WTC11 (cell line): ENCODE data around the gene MIER1. TPM values are rescaled to one million over a fixed set of nuclear protein-coding genes. Genes with fewer than 3 reads are reported as not detected.
A peak's percentile ranks its signal among the peaks of the same experiment; 100 is the strongest.

Experiments used
- ATAC-seq: fragments of 200-7000 bp; cut with Tn5 transposase; 2 replicates; pipeline ENCODE4 v1.10.0; 2021; ENCODE audit warnings: mild to moderate bottlenecking, moderate library complexity
- CTCF ChIA-PET: fragments of 300-600 bp; sonication (Branson Sonifier 250); formaldehyde crosslinking; loops from one replicate; lab custom pipeline; 2021; ENCODE audit warnings: antibody characterized with exemption; lab: Charles Lee
- POLR2A ChIA-PET: fragments of 350-600 bp; sonication (Branson Sonifier 250); formaldehyde crosslinking; loops from one replicate; lab custom pipeline; 2021; ENCODE audit warnings: antibody characterized with exemption; lab: Charles Lee
- DNase-seq: peaks from one replicate; pipeline ENCODE4 v3.0.0; 2021; ENCODE audit warnings: low spot score
- H3K27ac Mint-ChIP-seq: 2 replicates; pipeline ENCODE4 v1.8.0; 2021; ENCODE audit warnings: mixed read lengths
- H3K27me3 Mint-ChIP-seq: 2 replicates; pipeline ENCODE4 v1.8.0; 2021; ENCODE audit warnings: low read depth, mild to moderate bottlenecking, moderate library complexity, mixed read lengths
- H3K36me3 Mint-ChIP-seq: 2 replicates; pipeline ENCODE4 v1.8.0; 2021; ENCODE audit warnings: mixed read lengths
- H3K4me1 Mint-ChIP-seq: 2 replicates; pipeline ENCODE4 v1.8.0; 2022; ENCODE audit warnings: mixed read lengths
- H3K4me3 Mint-ChIP-seq: 2 replicates; pipeline ENCODE4 v1.8.0; 2021; ENCODE audit warnings: mild to moderate bottlenecking, moderate library complexity, mixed read lengths
- H3K9me3 Mint-ChIP-seq: 2 replicates; pipeline ENCODE4 v1.8.0; 2021; ENCODE audit warnings: mixed read lengths
- ELF4 ChIP-seq: sonication (generic); formaldehyde crosslinking; IDR thresholded peaks from 2 replicates; pipeline ENCODE4 v1.8.1; 2022; ENCODE audit warnings: low read depth, mild to moderate bottlenecking, moderate library complexity, missing genetic modification reagents
- ESRRA ChIP-seq: sonication (generic); formaldehyde crosslinking; IDR thresholded peaks from 2 replicates; pipeline ENCODE4 v1.8.1; 2022; ENCODE audit warnings: mild to moderate bottlenecking, missing genetic modification reagents, borderline replicate concordance
- ETV6 ChIP-seq: sonication (generic); formaldehyde crosslinking; IDR thresholded peaks from 2 replicates; pipeline ENCODE4 v1.8.1; 2022; ENCODE audit warnings: mild to moderate bottlenecking, missing genetic modification reagents
- FOXP1 ChIP-seq: sonication (generic); formaldehyde crosslinking; IDR thresholded peaks from 2 replicates; pipeline ENCODE4 v1.8.0; 2022; ENCODE audit warnings: missing genetic modification reagents, mild to moderate bottlenecking, moderate library complexity, borderline replicate concordance
- GRHL2 ChIP-seq: fragments of 250-450 bp; sonication (Bioruptor Pico); IDR thresholded peaks from 2 replicates; pipeline ENCODE4 v1.8.0; 2022; ENCODE audit warnings: mild to moderate bottlenecking, moderate library complexity; ENCODE audit not compliant: insufficient replicate concordance, severe bottlenecking
- NFATC4 ChIP-seq: fragments of 250-450 bp; sonication (Bioruptor Pico); IDR thresholded peaks from 2 replicates; pipeline ENCODE4 v1.9.0; 2021; ENCODE audit warnings: mild to moderate bottlenecking
- NFE2L1 ChIP-seq: sonication (generic); formaldehyde crosslinking; IDR thresholded peaks from 2 replicates; pipeline ENCODE4 v1.8.1; 2023; ENCODE audit warnings: missing genetic modification reagents
- SMAD4 ChIP-seq: sonication (generic); formaldehyde crosslinking; IDR thresholded peaks from 2 replicates; pipeline ENCODE4 v1.8.0; 2022; ENCODE audit warnings: mild to moderate bottlenecking, missing genetic modification reagents
- TEAD1 ChIP-seq: sonication (generic); formaldehyde crosslinking; IDR thresholded peaks from 2 replicates; pipeline ENCODE4 v1.8.0; 2022; ENCODE audit warnings: mild to moderate bottlenecking, missing genetic modification reagents
- TP53 ChIP-seq: sonication (generic); formaldehyde crosslinking; IDR thresholded peaks from 2 replicates; pipeline ENCODE4 v1.8.1; 2023; ENCODE audit warnings: mild to moderate bottlenecking, missing genetic modification reagents
- ZNF423 ChIP-seq: fragments of 250-450 bp; sonication (Bioruptor Pico); IDR thresholded peaks from 2 replicates; pipeline ENCODE4 v2.1.2; 2022; ENCODE audit warnings: mild to moderate bottlenecking, moderate library complexity
- total RNA-seq: library from RNA; stranded (reverse); gene quantifications from 3 replicates; pipeline ENCODE4 v1.2.3, GENCODE V29; 2021
- TF ChIP-seq, protein P1 (sequence below): fragments of 250-450 bp; sonication (Bioruptor Pico); IDR thresholded peaks from 2 replicates; pipeline ENCODE4 v1.9.0; 2021; ENCODE audit warnings: mild to moderate bottlenecking, borderline replicate concordance
- TF ChIP-seq, protein P2 (sequence below): sonication (generic); formaldehyde crosslinking; IDR thresholded peaks from 2 replicates; pipeline ENCODE4 v1.8.0; 2022; ENCODE audit warnings: mild to moderate bottlenecking, missing genetic modification reagents
- TF ChIP-seq, protein P3 (sequence below): sonication (generic); formaldehyde crosslinking; conservative IDR thresholded peaks from 2 replicates; pipeline ENCODE4 v1.8.1; 2022; ENCODE audit warnings: mild to moderate bottlenecking, missing genetic modification reagents
- TF ChIP-seq, protein P4 (sequence below): sonication (generic); formaldehyde crosslinking; IDR thresholded peaks from 2 replicates; pipeline ENCODE4 v1.8.0; 2023; ENCODE audit warnings: mild to moderate bottlenecking, missing genetic modification reagents
- TF ChIP-seq, protein P5 (sequence below): fragments of 250-450 bp; sonication (Bioruptor Pico); IDR thresholded peaks from 2 replicates; pipeline ENCODE4 v1.9.0; 2021; ENCODE audit warnings: moderate library complexity, mild to moderate bottlenecking, inconsistent platforms, borderline replicate concordance
- TF ChIP-seq, protein P6 (sequence below): sonication (generic); formaldehyde crosslinking; IDR thresholded peaks from 2 replicates; pipeline ENCODE4 v1.8.1; 2022; ENCODE audit warnings: low read depth, missing genetic modification reagents, borderline replicate concordance

The MIER1 gene
- total RNA-seq, 1 experiment from 2014 or later, result 31.0 TPM

DNA sequence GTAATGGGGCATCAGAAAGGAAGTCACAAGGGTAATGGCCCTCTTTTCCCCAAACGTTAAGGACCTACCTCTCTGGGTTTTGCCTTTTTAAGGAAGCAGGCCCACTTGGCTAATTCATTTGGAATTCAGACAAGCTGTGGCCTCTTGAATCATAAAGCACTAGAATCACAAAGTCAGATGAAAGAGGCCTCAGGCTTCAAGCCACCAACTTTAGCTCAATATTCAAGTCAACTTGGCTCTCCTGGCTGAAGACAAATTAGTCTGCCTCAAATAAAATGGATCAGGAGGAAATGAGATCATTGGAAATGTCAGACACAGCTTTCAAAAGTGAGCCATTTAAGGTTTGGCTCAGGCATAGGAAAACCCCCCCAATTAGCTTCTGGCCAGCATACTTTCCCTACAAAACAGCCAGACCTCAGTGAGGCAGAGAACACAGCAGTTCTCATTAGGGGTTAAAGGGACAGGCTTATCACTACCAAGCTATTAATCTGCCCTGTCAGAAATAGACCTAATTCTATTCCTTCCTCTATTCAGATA lies 94.9 kb downstream of the MIER1 start:
- DNase-seq (no peak), ATAC-seq (peak; percentile 85)
- Mint-ChIP-seq H3K4me1 (peaks cover 29% of the 10 kb centered on the region), H3K27me3 (peaks cover 25% of the 10 kb centered on the region), H3K4me3 (no peak overlapping the region), H3K9me3 (no peaks in the 10 kb centered on the region), H3K36me3 (no peaks in the 10 kb centered on the region), H3K27ac (peak overlapping the region; percentile 30; the same call in 1 of the 2 replicates)
- TF ChIP-seq TP53, result no peak
- TF ChIP-seq, protein P1, sequence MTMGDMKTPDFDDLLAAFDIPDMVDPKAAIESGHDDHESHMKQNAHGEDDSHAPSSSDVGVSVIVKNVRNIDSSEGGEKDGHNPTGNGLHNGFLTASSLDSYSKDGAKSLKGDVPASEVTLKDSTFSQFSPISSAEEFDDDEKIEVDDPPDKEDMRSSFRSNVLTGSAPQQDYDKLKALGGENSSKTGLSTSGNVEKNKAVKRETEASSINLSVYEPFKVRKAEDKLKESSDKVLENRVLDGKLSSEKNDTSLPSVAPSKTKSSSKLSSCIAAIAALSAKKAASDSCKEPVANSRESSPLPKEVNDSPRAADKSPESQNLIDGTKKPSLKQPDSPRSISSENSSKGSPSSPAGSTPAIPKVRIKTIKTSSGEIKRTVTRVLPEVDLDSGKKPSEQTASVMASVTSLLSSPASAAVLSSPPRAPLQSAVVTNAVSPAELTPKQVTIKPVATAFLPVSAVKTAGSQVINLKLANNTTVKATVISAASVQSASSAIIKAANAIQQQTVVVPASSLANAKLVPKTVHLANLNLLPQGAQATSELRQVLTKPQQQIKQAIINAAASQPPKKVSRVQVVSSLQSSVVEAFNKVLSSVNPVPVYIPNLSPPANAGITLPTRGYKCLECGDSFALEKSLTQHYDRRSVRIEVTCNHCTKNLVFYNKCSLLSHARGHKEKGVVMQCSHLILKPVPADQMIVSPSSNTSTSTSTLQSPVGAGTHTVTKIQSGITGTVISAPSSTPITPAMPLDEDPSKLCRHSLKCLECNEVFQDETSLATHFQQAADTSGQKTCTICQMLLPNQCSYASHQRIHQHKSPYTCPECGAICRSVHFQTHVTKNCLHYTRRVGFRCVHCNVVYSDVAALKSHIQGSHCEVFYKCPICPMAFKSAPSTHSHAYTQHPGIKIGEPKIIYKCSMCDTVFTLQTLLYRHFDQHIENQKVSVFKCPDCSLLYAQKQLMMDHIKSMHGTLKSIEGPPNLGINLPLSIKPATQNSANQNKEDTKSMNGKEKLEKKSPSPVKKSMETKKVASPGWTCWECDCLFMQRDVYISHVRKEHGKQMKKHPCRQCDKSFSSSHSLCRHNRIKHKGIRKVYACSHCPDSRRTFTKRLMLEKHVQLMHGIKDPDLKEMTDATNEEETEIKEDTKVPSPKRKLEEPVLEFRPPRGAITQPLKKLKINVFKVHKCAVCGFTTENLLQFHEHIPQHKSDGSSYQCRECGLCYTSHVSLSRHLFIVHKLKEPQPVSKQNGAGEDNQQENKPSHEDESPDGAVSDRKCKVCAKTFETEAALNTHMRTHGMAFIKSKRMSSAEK (CRISPR knock-in tag), result no peak
- no peak for TF ChIP-seq GRHL2 (CRISPR knock-in tag)
- no peak for TF ChIP-seq FOXP1
- no peak for TF ChIP-seq TEAD1
- TF ChIP-seq ETV6 (CRISPR knock-in tag), result no peak
- ChIA-PET POLR2A (interaction anchor here (0.9 to 1.1 kb wide), 2 partner anchors 34 to 130 kb away, joined by 3 read pairs; partner anchors contain the start of gene SLC35D1), CTCF (interaction anchor here (1.5 to 2.4 kb wide), 4 partner anchors 24 to 192 kb away, joined by 4 to 13 read pairs (median 10); no protein-coding TSS in a partner anchor)

DNA sequence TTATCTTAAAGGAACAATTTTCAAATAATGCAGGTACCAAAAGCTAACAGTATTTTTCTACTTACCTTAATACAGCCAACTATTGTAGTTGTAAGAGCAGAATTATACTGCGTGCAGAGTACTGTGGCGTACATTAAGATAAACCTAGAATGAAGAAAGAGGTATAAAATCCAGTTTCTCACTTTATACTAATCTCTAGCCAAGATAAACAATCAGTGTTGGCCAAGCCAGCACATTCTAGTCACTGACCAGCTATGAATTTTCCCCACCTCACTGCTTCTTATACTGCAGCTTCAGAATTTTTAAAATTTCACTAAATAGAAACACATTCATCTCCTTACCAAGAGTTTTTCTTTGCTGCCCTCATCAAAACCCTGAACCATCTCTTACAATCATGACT lies 95.5 kb downstream of the MIER1 start:
- ATAC-seq (no peak), DNase-seq (no peak)
- ChIA-PET POLR2A (interaction anchor here (0.9 kb wide), 1 partner anchor 33 kb away, joined by 3 read pairs; the partner anchor contains the start of gene SLC35D1), CTCF (interaction anchor here (1.9 to 2.4 kb wide), 3 partner anchors 24 to 191 kb away, joined by 8 to 13 read pairs (median 12); no protein-coding TSS in a partner anchor)
- Mint-ChIP-seq H3K27me3 (peaks cover 25% of the 10 kb centered on the region), H3K9me3 (no peaks in the 10 kb centered on the region), H3K4me1 (peaks cover 29% of the 10 kb centered on the region), H3K4me3 (no peak overlapping the region), H3K36me3 (no peaks in the 10 kb centered on the region), H3K27ac (no peak overlapping the region)
- TF ChIP-seq NFE2L1 (CRISPR knock-in tag) (no peak), SMAD4 (no peak), ZNF423 (no peak), ELF4 (no peak), TEAD1 (no peak), ETV6 (CRISPR knock-in tag) (no peak), NFATC4 (CRISPR knock-in tag) (no peak), ESRRA (CRISPR knock-in tag) (no peak)
- TF ChIP-seq, protein P2, sequence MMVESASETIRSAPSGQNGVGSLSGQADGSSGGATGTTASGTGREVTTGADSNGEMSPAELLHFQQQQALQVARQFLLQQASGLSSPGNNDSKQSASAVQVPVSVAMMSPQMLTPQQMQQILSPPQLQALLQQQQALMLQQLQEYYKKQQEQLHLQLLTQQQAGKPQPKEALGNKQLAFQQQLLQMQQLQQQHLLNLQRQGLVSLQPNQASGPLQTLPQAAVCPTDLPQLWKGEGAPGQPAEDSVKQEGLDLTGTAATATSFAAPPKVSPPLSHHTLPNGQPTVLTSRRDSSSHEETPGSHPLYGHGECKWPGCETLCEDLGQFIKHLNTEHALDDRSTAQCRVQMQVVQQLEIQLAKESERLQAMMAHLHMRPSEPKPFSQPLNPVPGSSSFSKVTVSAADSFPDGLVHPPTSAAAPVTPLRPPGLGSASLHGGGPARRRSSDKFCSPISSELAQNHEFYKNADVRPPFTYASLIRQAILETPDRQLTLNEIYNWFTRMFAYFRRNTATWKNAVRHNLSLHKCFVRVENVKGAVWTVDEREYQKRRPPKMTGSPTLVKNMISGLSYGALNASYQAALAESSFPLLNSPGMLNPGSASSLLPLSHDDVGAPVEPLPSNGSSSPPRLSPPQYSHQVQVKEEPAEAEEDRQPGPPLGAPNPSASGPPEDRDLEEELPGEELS (CRISPR knock-in tag), result no peak
- TF ChIP-seq, protein P3, sequence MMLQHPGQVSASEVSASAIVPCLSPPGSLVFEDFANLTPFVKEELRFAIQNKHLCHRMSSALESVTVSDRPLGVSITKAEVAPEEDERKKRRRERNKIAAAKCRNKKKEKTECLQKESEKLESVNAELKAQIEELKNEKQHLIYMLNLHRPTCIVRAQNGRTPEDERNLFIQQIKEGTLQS, result no peak
- TF ChIP-seq, protein P1 (CRISPR knock-in tag), result no peak
- TF ChIP-seq, protein P4, sequence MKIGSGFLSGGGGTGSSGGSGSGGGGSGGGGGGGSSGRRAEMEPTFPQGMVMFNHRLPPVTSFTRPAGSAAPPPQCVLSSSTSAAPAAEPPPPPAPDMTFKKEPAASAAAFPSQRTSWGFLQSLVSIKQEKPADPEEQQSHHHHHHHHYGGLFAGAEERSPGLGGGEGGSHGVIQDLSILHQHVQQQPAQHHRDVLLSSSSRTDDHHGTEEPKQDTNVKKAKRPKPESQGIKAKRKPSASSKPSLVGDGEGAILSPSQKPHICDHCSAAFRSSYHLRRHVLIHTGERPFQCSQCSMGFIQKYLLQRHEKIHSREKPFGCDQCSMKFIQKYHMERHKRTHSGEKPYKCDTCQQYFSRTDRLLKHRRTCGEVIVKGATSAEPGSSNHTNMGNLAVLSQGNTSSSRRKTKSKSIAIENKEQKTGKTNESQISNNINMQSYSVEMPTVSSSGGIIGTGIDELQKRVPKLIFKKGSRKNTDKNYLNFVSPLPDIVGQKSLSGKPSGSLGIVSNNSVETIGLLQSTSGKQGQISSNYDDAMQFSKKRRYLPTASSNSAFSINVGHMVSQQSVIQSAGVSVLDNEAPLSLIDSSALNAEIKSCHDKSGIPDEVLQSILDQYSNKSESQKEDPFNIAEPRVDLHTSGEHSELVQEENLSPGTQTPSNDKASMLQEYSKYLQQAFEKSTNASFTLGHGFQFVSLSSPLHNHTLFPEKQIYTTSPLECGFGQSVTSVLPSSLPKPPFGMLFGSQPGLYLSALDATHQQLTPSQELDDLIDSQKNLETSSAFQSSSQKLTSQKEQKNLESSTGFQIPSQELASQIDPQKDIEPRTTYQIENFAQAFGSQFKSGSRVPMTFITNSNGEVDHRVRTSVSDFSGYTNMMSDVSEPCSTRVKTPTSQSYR (CRISPR knock-in tag), result no peak
- TF ChIP-seq, protein P5, sequence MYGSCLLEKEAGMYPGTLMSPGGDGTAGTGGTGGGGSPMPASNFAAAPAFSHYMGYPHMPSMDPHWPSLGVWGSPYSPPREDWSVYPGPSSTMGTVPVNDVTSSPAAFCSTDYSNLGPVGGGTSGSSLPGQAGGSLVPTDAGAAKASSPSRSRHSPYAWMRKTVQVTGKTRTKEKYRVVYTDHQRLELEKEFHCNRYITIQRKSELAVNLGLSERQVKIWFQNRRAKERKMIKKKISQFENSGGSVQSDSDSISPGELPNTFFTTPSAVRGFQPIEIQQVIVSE (CRISPR knock-in tag), result no peak
- TF ChIP-seq, protein P6, sequence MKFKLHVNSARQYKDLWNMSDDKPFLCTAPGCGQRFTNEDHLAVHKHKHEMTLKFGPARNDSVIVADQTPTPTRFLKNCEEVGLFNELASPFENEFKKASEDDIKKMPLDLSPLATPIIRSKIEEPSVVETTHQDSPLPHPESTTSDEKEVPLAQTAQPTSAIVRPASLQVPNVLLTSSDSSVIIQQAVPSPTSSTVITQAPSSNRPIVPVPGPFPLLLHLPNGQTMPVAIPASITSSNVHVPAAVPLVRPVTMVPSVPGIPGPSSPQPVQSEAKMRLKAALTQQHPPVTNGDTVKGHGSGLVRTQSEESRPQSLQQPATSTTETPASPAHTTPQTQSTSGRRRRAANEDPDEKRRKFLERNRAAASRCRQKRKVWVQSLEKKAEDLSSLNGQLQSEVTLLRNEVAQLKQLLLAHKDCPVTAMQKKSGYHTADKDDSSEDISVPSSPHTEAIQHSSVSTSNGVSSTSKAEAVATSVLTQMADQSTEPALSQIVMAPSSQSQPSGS (CRISPR knock-in tag), result no peak
